A673 (cell line): ENCODE measurements around the gene MAML2. TPM values are rescaled to one million over a fixed set of nuclear protein-coding genes. Genes with fewer than 3 reads are reported as not detected.

ENCODE experiments used
- BruUV-seq: library from RNA; stranded (reverse); fragments of 400-500 nt; replicated peaks from 2 replicates; lab custom pipeline; 2021; lab: Mats Ljungman, UMichigan
- CTCF ChIA-PET: fragments of 300-600 bp; sonication (Branson Sonifier 250); formaldehyde crosslinking; loops from one replicate; lab custom pipeline; 2022; ENCODE audit warnings: antibody characterized with exemption; lab: Charles Lee
- POLR2A ChIA-PET: fragments of 300-600 bp; sonication (Branson Sonifier 250); formaldehyde crosslinking; loops from one replicate; lab custom pipeline; 2022; ENCODE audit warnings: antibody characterized with exemption; ENCODE audit not compliant: low non-redundant PET; lab: Charles Lee
- DNase-seq: peaks from one replicate; pipeline ENCODE4 v3.0.0-alpha.2; 2015; ENCODE audit warnings: low spot score
- H3K27ac ChIP-seq: fragments of 200-600 bp; sonication (generic); 2 replicates; pipeline ENCODE4 v1.5.1; 2016; ENCODE audit warnings: mixed run types, low read depth, mild to moderate bottlenecking, mixed read lengths, antibody characterized with exemption, low read length; ENCODE audit not compliant: poor library complexity, severe bottlenecking
- H3K27me3 ChIP-seq: fragments of 200-600 bp; sonication (generic); replicated peaks from 2 replicates; pipeline ENCODE4 v1.6.1; 2017; ENCODE audit warnings: mixed run types, low read depth, mild to moderate bottlenecking, mixed read lengths, antibody characterized with exemption, low read length; ENCODE audit not compliant: insufficient read depth, poor library complexity
- H3K36me3 ChIP-seq: fragments of 200-600 bp; sonication (generic); 2 replicates; pipeline ENCODE4 v1.6.1; 2016; ENCODE audit warnings: mixed run types, mild to moderate bottlenecking, mixed read lengths, antibody characterized with exemption, low read length; ENCODE audit not compliant: insufficient read depth, poor library complexity, severe bottlenecking
- H3K4me1 ChIP-seq: fragments of 200-600 bp; sonication (generic); 2 replicates; pipeline ENCODE4 v1.6.1; 2017; ENCODE audit warnings: mixed run types, mild to moderate bottlenecking, mixed read lengths, antibody characterized with exemption, low read length; ENCODE audit not compliant: insufficient read depth, poor library complexity, severe bottlenecking
- H3K4me3 ChIP-seq: fragments of 200-600 bp; sonication (generic); 2 replicates; pipeline ENCODE4 v1.5.1; 2016; ENCODE audit warnings: low read depth, mixed run types, mild to moderate bottlenecking, mixed read lengths, low read length; ENCODE audit not compliant: poor library complexity, severe bottlenecking
- H3K9me3 ChIP-seq: fragments of 200-600 bp; sonication (generic); 2 replicates; pipeline ENCODE4 v1.6.1; 2016; ENCODE audit warnings: mixed run types, low read depth, mild to moderate bottlenecking, mixed read lengths, antibody characterized with exemption, low read length; ENCODE audit not compliant: poor library complexity, severe bottlenecking
- CTCF ChIP-seq: fragments of 300-800, 200-600 bp; sonication (generic); conservative IDR thresholded peaks from 2 replicates; pipeline ENCODE4 v1.5.1; 2017; ENCODE audit warnings: low read depth, mild to moderate bottlenecking, antibody characterized with exemption, low read length, moderate library complexity, mixed read lengths
- EZH2 ChIP-seq: fragments of 200-600 bp; sonication (generic); IDR thresholded peaks from 2 replicates; pipeline ENCODE4 v1.6.1; 2017; ENCODE audit warnings: borderline replicate concordance, low read depth, mild to moderate bottlenecking, mixed read lengths, antibody characterized with exemption, low read length; ENCODE audit not compliant: poor library complexity, severe bottlenecking
- intact Hi-C: fragments of 100-400 bp; cut with micrococcal nuclease; formaldehyde crosslinking; loops from one replicate; pipeline ENCODE4 v1.10.0; 2022; ENCODE audit not compliant: unreplicated experiment
- total RNA-seq: library from RNA; stranded (reverse); gene quantifications from 2 replicates; pipeline ENCODE4 v1.2.3, GENCODE V29; 2021

Gene MAML2
- total RNA-seq, 1 experiment from 2014 or later: 6.4 TPM

GRCh38 chr11:96293598-96294021 lies 49.4 kb downstream of the MAML2 start:
- H3K27ac ChIP-seq: peak overlapping the region; percentile 5
- CTCF ChIA-PET: no interaction called here

GRCh38 chr11:96293109-96293508 lies 49.9 kb downstream of the MAML2 start:
- TF ChIP-seq CTCF: no peak
- no peak for TF ChIP-seq EZH2
- peak overlapping the region; percentile 10 for H3K4me3 ChIP-seq
- H3K36me3 ChIP-seq: no peaks in the 10 kb centered on the region
- BruUV-seq: no TSS peak
- H3K4me1 ChIP-seq: peaks cover 41% of the 10 kb centered on the region
- H3K27ac ChIP-seq: no peak overlapping the region
- ChIA-PET CTCF (no interaction called here), POLR2A (no interaction called here)
- intact Hi-C loops: no loop called here
- no peaks in the 10 kb centered on the region for H3K27me3 ChIP-seq
- DNase-seq: no peak
- no peaks in the 10 kb centered on the region for H3K9me3 ChIP-seq

More at GRCh38 chr11:96293598-96294021, 49.4 kb downstream of the MAML2 start:
- Histone ChIP-seq H3K9me3 (no peaks in the 10 kb centered on the region), H3K27me3 (no peaks in the 10 kb centered on the region), H3K4me3 (peak overlapping the region; percentile 10), H3K4me1 (peaks cover 41% of the 10 kb centered on the region), H3K36me3 (no peaks in the 10 kb centered on the region)
- POLR2A ChIA-PET: no interaction called here
- TF ChIP-seq EZH2 (no peak), CTCF (no peak)
- intact Hi-C loops: no loop called here
- DNase-seq: no peak
- no TSS peak for BruUV-seq

- BruUV-seq: no TSS peak
- no peak overlapping the region for H3K4me3 ChIP-seq
- no peak overlapping the region for H3K27ac ChIP-seq
- H3K4me1 ChIP-seq: peaks cover 39% of the 10 kb centered on the region
- H3K36me3 ChIP-seq: no peaks in the 10 kb centered on the region
- CTCF ChIA-PET: no interaction called here
- TF ChIP-seq EZH2 (no peak), CTCF (no peak)
- no peak for DNase-seq
- H3K27me3 ChIP-seq: no peaks in the 10 kb centered on the region
- POLR2A ChIA-PET: no interaction called here
- H3K9me3 ChIP-seq: no peaks in the 10 kb centered on the region
- intact Hi-C loops: no loop called here
Observed at GRCh38 chr11:96292291-96293010, 50.5 kb downstream of the MAML2 start.
